IMR-90 (cell line): ENCODE results near the gene NPAS3. TPM values are rescaled to one million over a fixed set of nuclear protein-coding genes. Genes with fewer than 3 reads are reported as not detected.

Source experiments
- ATAC-seq: fragments of 200-7000 bp; cut with Tn5 transposase; 2 replicates; pipeline ENCODE4 v1.9.1; 2020; ENCODE audit warnings: low read depth, mild to moderate bottlenecking, moderate library complexity
- BruUV-seq: library from RNA; stranded (reverse); fragments of 400-500 nt; replicated peaks from 2 replicates; lab custom pipeline; 2021; lab: Mats Ljungman, UMichigan
- CTCF ChIA-PET: fragments of 300-600 bp; formaldehyde crosslinking; extraction: SDS; loops from one replicate; lab custom pipeline; 2021; ENCODE audit warnings: antibody characterized with exemption; lab: Yijun Ruan, JAX
- POLR2A ChIA-PET: fragments of 300-600 bp; sonication (Branson Sonifier 250); formaldehyde crosslinking; loops from one replicate; lab custom pipeline; 2022; ENCODE audit warnings: antibody characterized with exemption; ENCODE audit not compliant: unreplicated experiment; lab: Charles Lee
- DNase-seq: peaks from one replicate; pipeline ENCODE4 v3.0.0; 2013
- H2AFZ ChIP-seq: replicated peaks from 2 replicates; pipeline ENCODE3; 2013; ENCODE audit warnings: low read length, mild to moderate bottlenecking; ENCODE audit not compliant: poor library complexity
- H2AK5ac ChIP-seq: 2 replicates; pipeline ENCODE4 v1.6.1; 2013; ENCODE audit warnings: low read depth, low read length, inconsistent platforms
- H2AK9ac ChIP-seq: replicated peaks from 2 replicates; pipeline ENCODE3; 2013; ENCODE audit warnings: mild to moderate bottlenecking, low read depth, low read length, moderate library complexity; ENCODE audit not compliant: poor library complexity
- H2BK120ac ChIP-seq: 2 replicates; pipeline ENCODE4 v1.6.1; 2013; ENCODE audit warnings: low read depth, low read length, inconsistent platforms
- H2BK15ac ChIP-seq: 3 replicates; pipeline ENCODE4 v1.6.1; 2013; ENCODE audit warnings: low read depth, low read length, inconsistent platforms
- H2BK20ac ChIP-seq: 2 replicates; pipeline ENCODE4 v1.6.1; 2013; ENCODE audit warnings: low read depth, mild to moderate bottlenecking, inconsistent platforms, low read length, moderate library complexity
- H2BK5ac ChIP-seq: 2 replicates; pipeline ENCODE4 v1.6.1; 2013; ENCODE audit warnings: mild to moderate bottlenecking, low read depth, low read length, inconsistent platforms; ENCODE audit not compliant: poor library complexity, severe bottlenecking
- H3K14ac ChIP-seq: replicated peaks from 2 replicates; pipeline ENCODE4 v1.6.1; 2013; ENCODE audit warnings: low read depth, low read length, inconsistent platforms
- H3K18ac ChIP-seq: 2 replicates; pipeline ENCODE4 v1.6.1; 2013; ENCODE audit warnings: low read depth, low read length, control low read depth
- H3K23ac ChIP-seq: 2 replicates; pipeline ENCODE4 v1.6.1; 2013; ENCODE audit warnings: low read depth, low read length, inconsistent platforms
- H3K27ac ChIP-seq: 2 replicates; pipeline ENCODE4 v1.5.1; 2013; ENCODE audit warnings: mild to moderate bottlenecking, control low read depth, low read length; ENCODE audit not compliant: insufficient read depth
- H3K27me3 ChIP-seq: 2 replicates; pipeline ENCODE4 v1.6.1; 2013; ENCODE audit warnings: low read length; ENCODE audit not compliant: control insufficient read depth, insufficient read depth
- H3K36me3 ChIP-seq: 2 replicates; pipeline ENCODE4 v1.6.1; 2013; ENCODE audit warnings: low read length, mixed read lengths; ENCODE audit not compliant: control insufficient read depth, insufficient read depth
- H3K4ac ChIP-seq: 2 replicates; pipeline ENCODE4 v1.6.1; 2013; ENCODE audit warnings: low read depth, low read length, inconsistent platforms
- H3K4me1 ChIP-seq: 2 replicates; pipeline ENCODE4 v1.6.1; 2013; ENCODE audit warnings: low read length, mixed read lengths; ENCODE audit not compliant: control insufficient read depth, insufficient read depth
- H3K4me2 ChIP-seq: 2 replicates; pipeline ENCODE4 v1.6.1; 2013; ENCODE audit warnings: low read depth, mild to moderate bottlenecking, control low read depth, low read length, moderate library complexity
- H3K4me3 ChIP-seq: 2 replicates; pipeline ENCODE4 v1.5.1; 2013; ENCODE audit warnings: low read depth, mild to moderate bottlenecking, control low read depth, low read length, moderate library complexity; ENCODE audit not compliant: insufficient read depth
- H3K56ac ChIP-seq: 2 replicates; pipeline ENCODE4 v1.6.1; 2013; ENCODE audit warnings: low read length, inconsistent platforms; ENCODE audit not compliant: insufficient read depth; ENCODE audit errors: extremely low read depth
- H3K79me1 ChIP-seq, 2 experiments: 2 replicates each; pipeline ENCODE4 v1.6.1; 2013; ENCODE audit warnings: low read length in 2 of 2, inconsistent platforms in 1 of 2, low read depth in 1 of 2
- H3K9ac ChIP-seq: 2 replicates; pipeline ENCODE4 v1.6.1; 2013; ENCODE audit warnings: low read depth, low read length, control low read depth
- H3K9me1 ChIP-seq: 2 replicates; pipeline ENCODE4 v1.6.1; 2013; ENCODE audit warnings: low read length, inconsistent platforms; ENCODE audit not compliant: insufficient read depth
- H3K9me3 ChIP-seq: 2 replicates; pipeline ENCODE4 v1.6.1; 2013; ENCODE audit warnings: low read length; ENCODE audit not compliant: control insufficient read depth, insufficient read depth
- H4K20me1 ChIP-seq: 2 replicates; pipeline ENCODE4 v1.6.1; 2013; ENCODE audit warnings: low read length, inconsistent platforms; ENCODE audit not compliant: insufficient read depth
- H4K5ac ChIP-seq: 2 replicates; pipeline ENCODE4 v1.6.1; 2013; ENCODE audit warnings: mild to moderate bottlenecking, low read depth, low read length, control low read depth
- H4K8ac ChIP-seq, 2 experiments: 2 replicates each; pipeline ENCODE4 v1.6.1; 2013; ENCODE audit warnings: low read depth in 2 of 2, low read length in 2 of 2, control low read depth in 1 of 2, inconsistent platforms in 1 of 2
- H4K91ac ChIP-seq: 2 replicates; pipeline ENCODE4 v1.6.1; 2013; ENCODE audit warnings: low read depth, low read length, inconsistent platforms; ENCODE audit not compliant: insufficient read depth
- BHLHE40 ChIP-seq: fragments of 150-350 bp; IDR thresholded peaks from 2 replicates; pipeline ENCODE4 v1.6.1; 2016; ENCODE audit warnings: mild to moderate bottlenecking, low read depth, low read length
- CHD1 ChIP-seq: IDR thresholded peaks from 2 replicates; pipeline ENCODE4 v1.6.1; 2012; ENCODE audit warnings: low read depth, low read length, improper control_type of control experiment
- FOS ChIP-seq: fragments of 150-350 bp; IDR thresholded peaks from 2 replicates; pipeline ENCODE4 v1.6.1; 2016; ENCODE audit warnings: low read depth, low read length
- MXI1 ChIP-seq: IDR thresholded peaks from 2 replicates; pipeline ENCODE4 v1.6.1; 2012; ENCODE audit warnings: low read depth, mild to moderate bottlenecking, low read length, moderate library complexity, borderline replicate concordance
- NFE2L2 ChIP-seq: fragments of 150-350 bp; IDR thresholded peaks from 2 replicates; pipeline ENCODE4 v1.6.1; 2016; ENCODE audit warnings: low read depth, mild to moderate bottlenecking, low read length
- RAD21 ChIP-seq: IDR thresholded peaks from 2 replicates; pipeline ENCODE4 v1.6.1; 2012; ENCODE audit warnings: low read length, improper control_type of control experiment
- WGBS, 2 experiments: methylation state at CpG; one replicate each; pipeline versions ENCODE4 v1.1.5 to v1.1.7; 2013; ENCODE audit warnings: missing lambda C conversion rate in 2 of 2; ENCODE audit not compliant: insufficient read length in 1 of 2; ENCODE audit errors: extremely low coverage in 2 of 2; 5-methylcytosine and 5-hydroxymethylcytosine counted together
- dilution Hi-C: fragments of 300-500 bp; cut with HindIII; formaldehyde crosslinking; loops from one replicate; pipeline ENCODE4 v1.14.3; 2018; ENCODE audit warnings: low sequenced_read_pairs; ENCODE audit not compliant: unreplicated experiment
- in situ Hi-C: fragments of 300-500 bp; cut with MboI; formaldehyde crosslinking; loops from 3 replicates; pipeline ENCODE4 v1.14.3; 2019; ENCODE audit warnings: low sequenced_read_pairs, inconsistent platforms, mixed read lengths
- intact Hi-C: fragments of 100-400 bp; cut with micrococcal nuclease; formaldehyde crosslinking; loops from 2 replicates; pipeline ENCODE4 v1.10.0; 2022
- polyA plus RNA-seq, 3 experiments: library from polyadenylated mRNA; depleted of rRNA; stranded (reverse); fragments of >200 nt; gene quantifications; 2 replicates each; pipeline ENCODE4 v1.2.3, GENCODE V29; 2012; ENCODE audit warnings: low replicate concordance in 1 of 3
- total RNA-seq: library from RNA; depleted of rRNA; stranded (reverse); fragments of >200 nt; gene quantifications from 2 replicates; pipeline ENCODE4 v1.2.3, GENCODE V29; 2012

NPAS3 gene
- total and polyA plus RNA-seq, 2 of the 4 experiments (the other 2 are of a cell fraction) = not detected

DNA sequence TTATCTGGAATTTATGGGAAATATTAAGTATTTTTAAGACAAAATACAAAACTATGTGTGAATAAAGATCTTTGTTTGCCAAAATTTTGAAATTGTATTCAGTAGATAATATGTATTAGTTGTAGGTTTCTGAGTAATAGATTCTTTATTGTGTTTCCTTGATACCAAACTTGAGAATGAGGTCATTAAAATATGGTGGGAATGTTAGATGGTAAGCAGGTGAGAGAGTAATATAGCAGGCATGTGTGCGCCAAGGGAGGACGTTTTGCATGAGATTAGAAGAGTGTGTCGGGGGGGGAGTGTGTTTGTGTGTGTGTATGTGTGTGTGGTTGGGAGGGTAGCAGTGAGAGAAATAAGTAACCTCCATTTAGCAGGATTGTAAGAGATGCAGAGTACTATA is 376.5 kb downstream of the NPAS3 start:
- H2AK5ac ChIP-seq = no peak overlapping the region
- H2BK120ac ChIP-seq = no peak overlapping the region
- CTCF ChIA-PET = no interaction called here
- H3K9me1 ChIP-seq = no peaks in the 10 kb centered on the region
- no peak overlapping the region for H3K56ac ChIP-seq
- intact Hi-C loops = no loop called here
- no peak overlapping the region for H2AFZ ChIP-seq
- H3K4me3 ChIP-seq = no peak overlapping the region
- no TSS peak for BruUV-seq
- H3K79me1 ChIP-seq = no peaks in the 10 kb centered on the region
- no peak overlapping the region for H3K4ac ChIP-seq
- H2BK20ac ChIP-seq = no peak overlapping the region
- no peaks in the 10 kb centered on the region for H4K20me1 ChIP-seq
- no peak overlapping the region for H3K18ac ChIP-seq
- dilution Hi-C loops = no loop called here
- H3K9me3 ChIP-seq = no peaks in the 10 kb centered on the region
- no peak overlapping the region for H3K9ac ChIP-seq
- no peak overlapping the region for H2AK9ac ChIP-seq
- H2BK15ac ChIP-seq = no peak overlapping the region
- H3K27me3 ChIP-seq = no peaks in the 10 kb centered on the region
- POLR2A ChIA-PET = no interaction called here
- no peak overlapping the region for H3K27ac ChIP-seq
- no peak overlapping the region for H4K8ac ChIP-seq
- H3K36me3 ChIP-seq = no peaks in the 10 kb centered on the region
- TF ChIP-seq CHD1 = no peak
- TF ChIP-seq FOS = no peak
- no peak for TF ChIP-seq NFE2L2
- no peak for TF ChIP-seq BHLHE40
- TF ChIP-seq MXI1 = no peak
- TF ChIP-seq RAD21 = no peak
- ATAC-seq (no peak), DNase-seq (no peak)
- H3K23ac ChIP-seq = no peak overlapping the region
- no peak overlapping the region for H2BK5ac ChIP-seq
- no peak overlapping the region for H3K14ac ChIP-seq
- in situ Hi-C loops = no loop called here
- H4K91ac ChIP-seq = no peak overlapping the region
- H3K4me1 ChIP-seq = no peaks in the 10 kb centered on the region
- WGBS, 2 experiments = 48 to 100% methylated on average over 1 to 3 of the region's 3 CpGs
- H3K4me2 ChIP-seq = no peak overlapping the region
- H4K5ac ChIP-seq = no peak overlapping the region
